Small intestine (tissue), 7 donors: ENCODE data around the gene RXFP4. TPM values are rescaled to one million over a fixed set of nuclear protein-coding genes. Genes with fewer than 3 reads are reported as not detected.
"Not testable (repeated sequence)": the region's sequence is repeated elsewhere in the genome, so short reads cannot be mapped to it uniquely, and the experiment has no call there.

ENCODE experiments used
- DNase-seq, 2 donors: peaks; one replicate each; pipeline versions ENCODE4 v3.0.0 to v3.0.0-alpha.2; 2013
- FAIRE-seq: peaks from 2 replicates; lab custom pipeline; 2012; peaks lifted over from hg19 to GRCh38; lab: Jason Lieb, UNC
- H3K27ac ChIP-seq, 3 donors: one replicate each; pipeline ENCODE4 v1.5.1; 2013; ENCODE audit warnings: low read length in 2 of 3, mild to moderate bottlenecking in 2 of 3, control low read depth in 1 of 3, inconsistent platforms in 1 of 3, low read depth in 1 of 3, moderate library complexity in 1 of 3
- H3K27me3 ChIP-seq, 3 donors: one replicate each; pipeline ENCODE4 v1.6.1; 2013; ENCODE audit warnings: low read length in 3 of 3, inconsistent platforms in 1 of 3; ENCODE audit not compliant: control insufficient read depth in 3 of 3, insufficient read depth in 3 of 3
- H3K36me3 ChIP-seq, 3 donors: one replicate each; pipeline ENCODE4 v1.6.1; 2013; ENCODE audit warnings: low read length in 3 of 3, inconsistent platforms in 1 of 3, low read depth in 1 of 3, mild to moderate bottlenecking in 1 of 3, moderate library complexity in 1 of 3; ENCODE audit not compliant: control insufficient read depth in 3 of 3, insufficient read depth in 2 of 3
- H3K4me1 ChIP-seq, 3 donors: one replicate each; pipeline ENCODE4 v1.6.1; 2013; ENCODE audit warnings: low read length in 2 of 3, inconsistent platforms in 1 of 3, low read depth in 1 of 3, mild to moderate bottlenecking in 1 of 3, moderate library complexity in 1 of 3; ENCODE audit not compliant: control insufficient read depth in 3 of 3, insufficient read depth in 2 of 3
- H3K4me3 ChIP-seq, 3 donors: one replicate each; pipeline ENCODE4 v1.5.1; 2013; ENCODE audit warnings: low read length in 3 of 3, control low read depth in 1 of 3, inconsistent platforms in 1 of 3, low read depth in 1 of 3, mild to moderate bottlenecking in 1 of 3, moderate library complexity in 1 of 3
- H3K9me3 ChIP-seq, 2 donors: one replicate each; pipeline ENCODE4 v1.6.1; 2013; ENCODE audit warnings: low read depth in 1 of 2, low read length in 1 of 2; ENCODE audit not compliant: control insufficient read depth in 2 of 2, insufficient read depth in 1 of 2
- WGBS, 3 donors: extraction: QIAGEN DNeasy Blood & Tissue Kit; methylation state at CpG; one replicate each; pipeline ENCODE4 v1.1.7; 2013; 5-methylcytosine and 5-hydroxymethylcytosine counted together
- polyA plus RNA-seq, 4 donors: library from polyadenylated mRNA; stranded (reverse) in 3 of 4; unstranded in 1 of 4; fragments of 200-250 nt in 3 of 4; fragments of 120-200 nt in 1 of 4; gene quantifications; one replicate each; pipeline versions ENCODE4 v1.2.1 to v1.2.3, GENCODE V29; 2013
- donor health status: healthy with polysubstance abuse.
- donor health status: control.
- donor health status: control.
- donor health status: Bipolar disorder and iron deficiency.
- donor health status: healthy.

The RXFP4 gene
- polyA plus RNA-seq, 4 donors, result 0.82 to 1.5 (median 1.3) TPM; not detected in 1

DNA sequence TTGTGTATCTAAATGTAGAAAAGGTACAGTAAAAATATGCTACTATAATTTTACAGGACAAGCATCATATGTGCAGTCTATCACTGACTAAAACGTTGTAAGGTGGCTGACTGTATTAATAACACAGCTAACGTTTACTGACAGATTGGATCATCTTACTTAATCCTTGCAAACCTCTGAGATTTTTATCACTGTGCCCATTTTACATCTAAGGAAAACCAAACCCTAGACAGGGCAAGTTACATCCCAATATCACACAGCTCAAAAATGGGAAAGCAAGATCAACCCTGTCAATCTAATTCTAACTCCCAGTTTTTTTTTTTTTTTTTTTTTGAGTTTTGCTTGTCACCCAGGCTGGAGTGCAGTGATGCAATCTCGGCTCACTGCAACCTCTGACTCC is 22.8 kb upstream of the RXFP4 start:
- 55 to 74% (median 69%) methylated on average over 3 of the region's 3 CpGs for WGBS, 3 donors
- FAIRE-seq (no peak), DNase-seq (no peak)
- H3K27ac ChIP-seq, result no peak overlapping the region
- no peak overlapping the region for H3K4me3 ChIP-seq
- H3K36me3 ChIP-seq, result peaks cover 26 to 52% (median 40%) of the 10 kb centered on the region in 3 donors
- no peaks in the 10 kb centered on the region for H3K27me3 ChIP-seq
- no peaks in the 10 kb centered on the region for H3K9me3 ChIP-seq
- no peaks in the 10 kb centered on the region for H3K4me1 ChIP-seq

DNA sequence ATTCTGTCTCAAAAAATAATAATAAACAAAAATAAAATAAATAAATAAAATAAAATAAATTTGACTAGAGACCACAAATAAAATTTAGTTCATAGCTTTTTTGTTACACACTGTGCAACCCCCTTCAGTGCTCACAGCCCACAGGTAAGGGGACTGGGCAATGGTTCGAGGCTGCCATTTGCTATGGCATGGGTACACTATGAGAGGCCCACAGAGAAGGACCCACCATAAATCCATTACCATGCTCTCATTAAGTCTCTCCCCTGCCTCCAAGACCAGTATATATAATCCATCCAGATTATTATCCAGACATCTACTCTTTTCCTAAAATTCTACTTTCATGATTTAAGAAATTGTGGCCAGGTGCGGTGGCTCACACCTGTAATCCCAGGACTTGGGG is 21.6 kb upstream of the RXFP4 start:
- H3K27ac ChIP-seq, result no peak overlapping the region
- no peak for DNase-seq

GRCh38 chr1:155920717-155921116 is 20.7 kb upstream of the RXFP4 start:
- 86 to 98% (median 89%) methylated on average over 3 of the region's 3 CpGs for WGBS, 3 donors
- no peaks in the 10 kb centered on the region for H3K27me3 ChIP-seq
- H3K9me3 ChIP-seq, result no peaks in the 10 kb centered on the region
- DNase-seq (no peak), FAIRE-seq (no peak)
- peaks cover 29 to 59% (median 30%) of the 10 kb centered on the region in 3 donors for H3K36me3 ChIP-seq
- H3K4me1 ChIP-seq, result no peaks in the 10 kb centered on the region
- H3K27ac ChIP-seq, result no peak overlapping the region
- no peak overlapping the region for H3K4me3 ChIP-seq

More for the DNA sequence above, 21.6 kb upstream of the RXFP4 start:
- no peaks in the 10 kb centered on the region for H3K9me3 ChIP-seq
- peaks cover 23 to 59% (median 33%) of the 10 kb centered on the region in 3 donors for H3K36me3 ChIP-seq
- no peak for FAIRE-seq
- WGBS, 3 donors, result 97 to 100% (median 100%) methylated on average over 2 of the region's 2 CpGs
- no peak overlapping the region for H3K4me3 ChIP-seq
- no peaks in the 10 kb centered on the region for H3K4me1 ChIP-seq
- no peaks in the 10 kb centered on the region for H3K27me3 ChIP-seq

DNA sequence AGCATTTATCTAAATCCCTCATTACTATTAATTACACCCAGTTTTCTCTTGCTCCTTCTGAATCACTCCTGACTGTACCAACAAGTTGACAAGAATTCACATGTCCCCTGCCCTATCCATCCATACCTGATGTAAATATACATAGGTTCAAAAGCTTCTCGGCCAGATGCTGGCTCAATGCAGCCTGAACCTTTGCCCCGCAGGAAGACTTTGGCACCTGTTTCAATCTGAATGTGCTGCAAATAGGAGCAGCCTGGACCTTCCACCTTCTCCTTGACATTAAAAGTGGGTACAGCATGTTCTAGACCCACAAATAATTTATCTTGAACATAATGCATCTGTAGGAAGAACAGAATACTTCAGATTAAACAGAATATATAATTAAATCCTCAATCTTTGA is 15.9 kb upstream of the RXFP4 start:
- no peak overlapping the region for H3K4me3 ChIP-seq
- peaks cover 24 to 64% (median 27%) of the 10 kb centered on the region in 3 donors for H3K36me3 ChIP-seq
- WGBS, 3 donors, result 54 to 86% (median 65%) methylated on average over 2 of the region's 2 CpGs
- H3K4me1 ChIP-seq, result no peaks in the 10 kb centered on the region
- no peaks in the 10 kb centered on the region for H3K9me3 ChIP-seq
- peak overlapping the region in 2 of 3 donors; percentile 24 to 55 for H3K27ac ChIP-seq
- peak in 1 of 2 donors; percentile 87 for DNase-seq
- FAIRE-seq, result no peak
- H3K27me3 ChIP-seq, result no peaks in the 10 kb centered on the region

DNA sequence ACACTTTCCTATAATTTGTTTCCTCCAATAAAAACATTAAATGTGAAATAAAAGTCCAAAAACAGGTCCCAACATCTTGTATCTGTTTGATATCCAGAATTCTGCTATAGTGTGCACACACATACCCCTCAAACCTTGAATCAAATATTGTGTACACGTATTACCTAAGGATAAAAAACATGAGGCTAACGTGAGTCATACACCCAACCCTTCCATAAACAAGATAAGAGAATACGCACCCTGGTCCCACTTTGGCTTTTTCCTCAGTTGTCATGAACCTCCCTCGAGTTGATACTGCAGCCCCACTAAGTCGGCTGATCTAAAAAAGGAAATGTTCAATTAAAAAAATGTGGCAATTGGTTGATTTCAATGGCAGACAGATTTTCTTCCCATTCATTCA is 12.4 kb upstream of the RXFP4 start:
- 18 to 53% (median 33%) methylated on average over 5 of the region's 5 CpGs for WGBS, 3 donors
- H3K36me3 ChIP-seq, result peaks cover 17 to 64% (median 19%) of the 10 kb centered on the region in 3 donors
- H3K27me3 ChIP-seq, result no peaks in the 10 kb centered on the region
- FAIRE-seq (no peak), DNase-seq (peak in 1 of 2 donors; percentile 78)
- no peaks in the 10 kb centered on the region for H3K9me3 ChIP-seq
- no peak overlapping the region for H3K27ac ChIP-seq
- H3K4me1 ChIP-seq, result peaks cover 3 to 14% (median 13%) of the 10 kb centered on the region in 3 donors
- H3K4me3 ChIP-seq, result no peak overlapping the region

- peak overlapping the region in 2 of 3 donors; percentile 37 to 54 for H3K27ac ChIP-seq
- H3K4me1 ChIP-seq, result peaks cover 3 to 14% (median 13%) of the 10 kb centered on the region in 3 donors
- not testable (repeated sequence) for DNase-seq, H3K27me3 ChIP-seq, FAIRE-seq, H3K9me3 ChIP-seq
- 19 to 60% (median 30%) methylated on average over 10 of the region's 10 CpGs for WGBS, 3 donors
- peaks cover 14 to 48% (median 14%) of the 10 kb centered on the region in 3 donors for H3K36me3 ChIP-seq
- H3K4me3 ChIP-seq, result peak overlapping the region in 1 of 3 donors; percentile 10
These were observed 10.7 kb upstream of the RXFP4 start for GRCh38 chr1:155930725-155931124.

- no peaks in the 10 kb centered on the region for H3K27me3 ChIP-seq
- no peak for FAIRE-seq
- peak overlapping the region in 2 of 3 donors; percentile 16 to 37 for H3K27ac ChIP-seq
- 15 to 56% (median 42%) methylated on average over 7 of the region's 7 CpGs for WGBS, 3 donors
- peak in 1 of 2 donors; percentile 73 for DNase-seq
- H3K4me1 ChIP-seq, result peaks cover 3 to 14% (median 13%) of the 10 kb centered on the region in 3 donors
- H3K36me3 ChIP-seq, result peaks cover 11 to 44% (median 12%) of the 10 kb centered on the region in 3 donors
- peak overlapping the region in 1 of 3 donors; percentile 28 for H3K4me3 ChIP-seq
- no peaks in the 10 kb centered on the region for H3K9me3 ChIP-seq
These were observed 10.0 kb upstream of the RXFP4 start for GRCh38 chr1:155931332-155932038.

DNA sequence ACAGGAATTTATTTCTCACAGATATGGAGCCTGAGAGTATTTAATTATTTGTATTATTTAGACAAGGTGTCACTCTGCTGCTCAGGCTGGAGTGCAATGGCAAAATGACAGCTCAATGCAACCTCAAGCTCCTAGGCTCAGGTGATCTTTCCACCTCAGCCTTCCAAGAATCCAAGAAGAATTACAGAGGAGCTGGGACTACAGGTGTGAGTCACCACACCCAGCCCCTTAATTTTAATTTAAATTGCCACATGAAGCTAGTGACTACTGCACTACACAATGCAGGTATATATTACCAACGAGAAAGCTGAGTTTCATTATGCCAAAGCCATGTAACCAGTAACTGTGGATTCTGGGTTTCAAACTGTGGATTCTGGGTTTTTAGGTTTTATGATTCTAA is 9.4 kb upstream of the RXFP4 start:
- Histone ChIP-seq H3K27me3 (no peaks in the 10 kb centered on the region), H3K4me1 (peaks cover 3 to 14% (median 13%) of the 10 kb centered on the region in 3 donors), H3K36me3 (peaks cover 5 to 41% (median 6%) of the 10 kb centered on the region in 3 donors), H3K4me3 (peak overlapping the region in 1 of 3 donors; percentile 28), H3K9me3 (no peaks in the 10 kb centered on the region), H3K27ac (no peak overlapping the region)
- WGBS, 3 donors, result 9 to 42% (median 26%) methylated on average over 1 of the region's 1 CpG
- FAIRE-seq (no peak), DNase-seq (peak in 1 of 2 donors; percentile 41)
